ENCODE results near the gene SURF4. TPM values are rescaled to one million over a fixed set of nuclear protein-coding genes. Genes with fewer than 3 reads are reported as not detected.
A peak's percentile ranks its signal among the peaks of the same experiment; 100 is the strongest.

SURF4 gene
- total RNA-seq, 1 experiment from 2014 or later: 171 TPM

DNA sequence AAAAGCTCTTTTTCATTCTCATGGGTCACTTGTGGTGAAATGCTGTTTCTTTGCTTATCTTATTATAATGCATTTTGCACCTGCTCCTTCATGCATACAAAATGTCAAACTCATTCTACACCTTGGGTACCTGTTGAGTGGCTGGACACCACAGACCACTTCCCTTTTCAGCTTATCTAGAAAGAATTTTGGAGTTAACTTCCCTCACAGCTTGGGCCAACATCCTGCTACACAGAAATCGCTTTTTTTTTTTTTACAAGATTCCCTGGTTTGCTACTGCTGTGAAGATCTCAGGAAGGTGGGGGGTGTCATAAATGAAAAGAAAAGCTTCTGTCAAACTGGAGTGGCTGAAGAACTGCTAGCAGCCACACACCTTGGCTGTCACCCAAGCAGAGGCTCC is 39.3 kb upstream of the SURF4 start:
- CTCF ChIA-PET: no interaction called here
- H3K27ac Mint-ChIP-seq: no peak overlapping the region; the same call in 1 of the 2 replicates
- TF ChIP-seq KAT7 (CRISPR knock-in tag; IDR thresholded peaks at IDR 0.05; ENCODE audit: borderline replicate concordance): no peak
- no peak for TF ChIP-seq ELF4 (CRISPR knock-in tag; IDR thresholded peaks at IDR 0.05; ENCODE audit: low read depth)
- TF ChIP-seq MXD4 (CRISPR knock-in tag; IDR thresholded peaks at IDR 0.05; ENCODE audit: borderline replicate concordance): no peak
- TF ChIP-seq, protein P1, sequence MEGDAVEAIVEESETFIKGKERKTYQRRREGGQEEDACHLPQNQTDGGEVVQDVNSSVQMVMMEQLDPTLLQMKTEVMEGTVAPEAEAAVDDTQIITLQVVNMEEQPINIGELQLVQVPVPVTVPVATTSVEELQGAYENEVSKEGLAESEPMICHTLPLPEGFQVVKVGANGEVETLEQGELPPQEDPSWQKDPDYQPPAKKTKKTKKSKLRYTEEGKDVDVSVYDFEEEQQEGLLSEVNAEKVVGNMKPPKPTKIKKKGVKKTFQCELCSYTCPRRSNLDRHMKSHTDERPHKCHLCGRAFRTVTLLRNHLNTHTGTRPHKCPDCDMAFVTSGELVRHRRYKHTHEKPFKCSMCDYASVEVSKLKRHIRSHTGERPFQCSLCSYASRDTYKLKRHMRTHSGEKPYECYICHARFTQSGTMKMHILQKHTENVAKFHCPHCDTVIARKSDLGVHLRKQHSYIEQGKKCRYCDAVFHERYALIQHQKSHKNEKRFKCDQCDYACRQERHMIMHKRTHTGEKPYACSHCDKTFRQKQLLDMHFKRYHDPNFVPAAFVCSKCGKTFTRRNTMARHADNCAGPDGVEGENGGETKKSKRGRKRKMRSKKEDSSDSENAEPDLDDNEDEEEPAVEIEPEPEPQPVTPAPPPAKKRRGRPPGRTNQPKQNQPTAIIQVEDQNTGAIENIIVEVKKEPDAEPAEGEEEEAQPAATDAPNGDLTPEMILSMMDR (IDR thresholded peaks at IDR 0.05): no peak
- TF ChIP-seq, protein P2, sequence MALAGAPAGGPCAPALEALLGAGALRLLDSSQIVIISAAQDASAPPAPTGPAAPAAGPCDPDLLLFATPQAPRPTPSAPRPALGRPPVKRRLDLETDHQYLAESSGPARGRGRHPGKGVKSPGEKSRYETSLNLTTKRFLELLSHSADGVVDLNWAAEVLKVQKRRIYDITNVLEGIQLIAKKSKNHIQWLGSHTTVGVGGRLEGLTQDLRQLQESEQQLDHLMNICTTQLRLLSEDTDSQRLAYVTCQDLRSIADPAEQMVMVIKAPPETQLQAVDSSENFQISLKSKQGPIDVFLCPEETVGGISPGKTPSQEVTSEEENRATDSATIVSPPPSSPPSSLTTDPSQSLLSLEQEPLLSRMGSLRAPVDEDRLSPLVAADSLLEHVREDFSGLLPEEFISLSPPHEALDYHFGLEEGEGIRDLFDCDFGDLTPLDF (CRISPR knock-in tag; IDR thresholded peaks at IDR 0.05): no peak
- TF ChIP-seq SMAD4 (CRISPR knock-in tag; IDR thresholded peaks at IDR 0.05): no peak
- no peak for TF ChIP-seq TCF7 (CRISPR knock-in tag; IDR thresholded peaks at IDR 0.05; ENCODE audit: low read depth)
- TF ChIP-seq OVOL2 (CRISPR knock-in tag; IDR thresholded peaks at IDR 0.05; ENCODE audit: borderline replicate concordance): no peak
- TF ChIP-seq TP53 (CRISPR knock-in tag; IDR thresholded peaks at IDR 0.05): no peak
- no peak for TF ChIP-seq HMGA2 (CRISPR knock-in tag; IDR thresholded peaks at IDR 0.05)
- TF ChIP-seq IRF2 (CRISPR knock-in tag; IDR thresholded peaks at IDR 0.05; ENCODE audit: borderline replicate concordance, low read depth): no peak
- TF ChIP-seq ESRRA (CRISPR knock-in tag; IDR thresholded peaks at IDR 0.05; ENCODE audit: borderline replicate concordance): no peak
- no peak for TF ChIP-seq RORB (CRISPR knock-in tag; IDR thresholded peaks at IDR 0.05)
- TF ChIP-seq NFE2L1 (CRISPR knock-in tag; IDR thresholded peaks at IDR 0.05): no peak
- TF ChIP-seq CREB1 (CRISPR knock-in tag; IDR thresholded peaks at IDR 0.05): no peak
- no peak for TF ChIP-seq SP1 (CRISPR knock-in tag; conservative IDR thresholded peaks at IDR 0.05)
- no peak overlapping the region for H3K4me3 Mint-ChIP-seq
- H3K27me3 Mint-ChIP-seq (ENCODE audit: low read depth): no peaks in the 10 kb centered on the region
- POLR2A ChIA-PET: no interaction called here
- H3K9me3 Mint-ChIP-seq: no peaks in the 10 kb centered on the region
- DNase-seq (ENCODE audit: low spot score): no peak
- no peak for ATAC-seq
- peaks cover 23% of the 10 kb centered on the region for H3K4me1 Mint-ChIP-seq
- peaks cover 41% of the 10 kb centered on the region for H3K36me3 Mint-ChIP-seq

DNA sequence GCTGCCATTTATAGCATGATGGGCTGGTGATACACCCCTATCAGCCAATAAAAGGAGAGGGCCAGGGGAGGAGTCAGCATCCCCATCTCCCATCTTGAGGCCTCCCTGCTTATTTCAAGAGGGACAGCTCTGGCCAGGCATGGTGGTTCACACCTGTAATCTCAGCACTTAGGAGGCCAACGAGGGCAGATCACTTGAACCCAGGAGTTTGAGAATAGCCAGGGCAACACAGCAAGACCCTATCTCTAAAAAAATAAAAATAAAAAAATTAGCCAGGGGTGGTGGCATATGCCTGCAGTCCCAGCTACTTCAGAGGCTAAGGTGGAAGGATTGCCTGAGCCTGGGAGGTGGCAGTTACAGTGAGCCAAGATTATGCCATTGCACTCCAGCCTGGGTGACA is 32.2 kb upstream of the SURF4 start:
- Mint-ChIP-seq H3K9me3 (no peaks in the 10 kb centered on the region), H3K36me3 (peaks cover 68% of the 10 kb centered on the region), H3K4me3 (no peak overlapping the region), H3K4me1 (no peaks in the 10 kb centered on the region), H3K27me3 (ENCODE audit: low read depth) (no peaks in the 10 kb centered on the region), H3K27ac (no peak overlapping the region)
- TF ChIP-seq JUN (CRISPR knock-in tag; IDR thresholded peaks at IDR 0.05) (no peak), GRHL2 (CRISPR knock-in tag; IDR thresholded peaks at IDR 0.05; ENCODE audit: insufficient replicate concordance, severe bottlenecking) (no peak)
- TF ChIP-seq, protein P3, sequence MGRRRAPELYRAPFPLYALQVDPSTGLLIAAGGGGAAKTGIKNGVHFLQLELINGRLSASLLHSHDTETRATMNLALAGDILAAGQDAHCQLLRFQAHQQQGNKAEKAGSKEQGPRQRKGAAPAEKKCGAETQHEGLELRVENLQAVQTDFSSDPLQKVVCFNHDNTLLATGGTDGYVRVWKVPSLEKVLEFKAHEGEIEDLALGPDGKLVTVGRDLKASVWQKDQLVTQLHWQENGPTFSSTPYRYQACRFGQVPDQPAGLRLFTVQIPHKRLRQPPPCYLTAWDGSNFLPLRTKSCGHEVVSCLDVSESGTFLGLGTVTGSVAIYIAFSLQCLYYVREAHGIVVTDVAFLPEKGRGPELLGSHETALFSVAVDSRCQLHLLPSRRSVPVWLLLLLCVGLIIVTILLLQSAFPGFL (CRISPR knock-in tag; IDR thresholded peaks at IDR 0.05; ENCODE audit: borderline replicate concordance): no peak
- ChIA-PET POLR2A (no interaction called here), CTCF (no interaction called here)
- ATAC-seq: no peak
- no peak for DNase-seq (ENCODE audit: low spot score)

DNA sequence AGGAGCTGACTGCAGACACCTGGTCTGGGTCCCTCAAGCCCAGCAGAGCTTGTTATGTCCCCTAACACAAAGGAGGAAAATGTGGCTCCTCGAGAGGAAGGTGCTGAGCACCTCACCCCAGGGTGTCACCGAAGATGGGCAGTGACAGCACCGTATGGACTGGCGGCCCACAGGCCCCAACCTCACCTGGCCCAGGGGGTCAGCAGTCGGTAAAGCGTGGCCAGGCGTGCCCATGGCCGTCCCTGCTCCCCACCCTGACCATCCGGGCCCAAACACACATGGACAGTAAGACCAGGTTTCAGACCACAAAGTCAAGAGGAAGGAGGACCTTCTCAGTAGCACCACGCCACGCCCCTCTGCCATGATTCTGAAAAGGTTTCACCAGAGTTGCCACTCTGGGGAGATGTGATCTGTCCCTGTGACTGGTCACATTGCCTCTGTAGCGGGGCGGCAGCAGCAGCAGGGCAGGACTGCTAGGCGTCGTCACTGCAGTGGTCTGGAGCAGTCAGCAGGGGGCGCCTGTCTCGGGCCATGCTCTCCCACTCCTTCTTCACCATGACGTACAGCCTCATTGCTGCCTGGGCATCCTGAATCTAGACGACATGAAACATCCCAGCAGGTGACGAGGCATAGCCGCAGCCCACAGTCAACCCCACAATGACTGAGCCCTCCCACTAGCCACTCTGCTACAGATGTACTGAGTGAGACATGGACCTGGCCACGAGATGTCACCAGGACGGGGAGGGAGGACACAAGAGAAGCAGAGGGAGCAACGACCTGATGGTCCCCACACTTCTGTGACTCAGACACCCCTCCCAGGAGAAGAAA is 30.8 kb upstream of the SURF4 start:
- H3K36me3 Mint-ChIP-seq: peaks cover 55% of the 10 kb centered on the region
- no peaks in the 10 kb centered on the region for H3K4me1 Mint-ChIP-seq
- peak overlapping the region; percentile 82 for H3K27ac Mint-ChIP-seq
- H3K4me3 Mint-ChIP-seq: no peak overlapping the region
- H3K27me3 Mint-ChIP-seq (ENCODE audit: low read depth): no peaks in the 10 kb centered on the region
- ATAC-seq (peak; percentile 86), DNase-seq (ENCODE audit: low spot score) (peak; percentile 86)
- CTCF ChIA-PET: no interaction called here
- TF ChIP-seq ZNF121 (CRISPR knock-in tag; IDR thresholded peaks at IDR 0.05) (peak; percentile 73), SP1 (CRISPR knock-in tag; conservative IDR thresholded peaks at IDR 0.05) (0 out of 2 replicates have a peak, but pooled peaks have one; percentile 11), PRRX2 (CRISPR knock-in tag; IDR thresholded peaks at IDR 0.05) (no peak)
- TF ChIP-seq, protein P1 (IDR thresholded peaks at IDR 0.05): peak; percentile 92
- TF ChIP-seq, protein P4, sequence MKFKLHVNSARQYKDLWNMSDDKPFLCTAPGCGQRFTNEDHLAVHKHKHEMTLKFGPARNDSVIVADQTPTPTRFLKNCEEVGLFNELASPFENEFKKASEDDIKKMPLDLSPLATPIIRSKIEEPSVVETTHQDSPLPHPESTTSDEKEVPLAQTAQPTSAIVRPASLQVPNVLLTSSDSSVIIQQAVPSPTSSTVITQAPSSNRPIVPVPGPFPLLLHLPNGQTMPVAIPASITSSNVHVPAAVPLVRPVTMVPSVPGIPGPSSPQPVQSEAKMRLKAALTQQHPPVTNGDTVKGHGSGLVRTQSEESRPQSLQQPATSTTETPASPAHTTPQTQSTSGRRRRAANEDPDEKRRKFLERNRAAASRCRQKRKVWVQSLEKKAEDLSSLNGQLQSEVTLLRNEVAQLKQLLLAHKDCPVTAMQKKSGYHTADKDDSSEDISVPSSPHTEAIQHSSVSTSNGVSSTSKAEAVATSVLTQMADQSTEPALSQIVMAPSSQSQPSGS (CRISPR knock-in tag; IDR thresholded peaks at IDR 0.05; ENCODE audit: borderline replicate concordance, low read depth): no peak
- POLR2A ChIA-PET: no interaction called here
- no peaks in the 10 kb centered on the region for H3K9me3 Mint-ChIP-seq
